Suprapubic skin (tissue), 4 donors: ENCODE data around the gene ITPR2. TPM values are rescaled to one million over a fixed set of nuclear protein-coding genes. Genes with fewer than 3 reads are reported as not detected.
"Not testable (repeated sequence)": the region's sequence is repeated elsewhere in the genome, so short reads cannot be mapped to it uniquely, and the experiment has no call there.

ENCODE experiments used
- DNase-seq, 2 donors: peaks; one replicate each; pipeline ENCODE4 v3.0.0-alpha.2; 2019; ENCODE audit warnings: low spot score in 2 of 2
- H3K27ac ChIP-seq: fragments of 200-600 bp; sonication (generic); one replicate; pipeline ENCODE4 v1.5.1; 2019
- H3K27me3 ChIP-seq: fragments of 200-600 bp; sonication (generic); one replicate; pipeline ENCODE4 v1.5.1; 2019
- H3K36me3 ChIP-seq: fragments of 200-600 bp; sonication (generic); one replicate; pipeline ENCODE4 v1.5.1; 2019
- H3K4me1 ChIP-seq: fragments of 200-600 bp; sonication (generic); one replicate; pipeline ENCODE4 v1.5.1; 2019
- H3K4me3 ChIP-seq: fragments of 200-600 bp; sonication (generic); one replicate; pipeline ENCODE4 v1.5.1; 2019; ENCODE audit warnings: mild to moderate bottlenecking
- H3K9me3 ChIP-seq: fragments of 200-600 bp; sonication (generic); one replicate; pipeline ENCODE4 v1.5.1; 2019
- EP300 ChIP-seq: sonication (generic); formaldehyde crosslinking; IDR thresholded peaks from one replicate; pipeline ENCODE4 v1.6.1; 2017; ENCODE audit warnings: antibody characterized with exemption
- POLR2A ChIP-seq, 2 donors: fragments of 450-650 bp; IDR thresholded peaks; one replicate each; pipeline ENCODE4 v1.6.1; 2017; ENCODE audit warnings: antibody characterized with exemption in 2 of 2, mild to moderate bottlenecking in 2 of 2, moderate library complexity in 2 of 2
- POLR2AphosphoS5 ChIP-seq, 3 donors: sonication (generic); formaldehyde crosslinking; IDR thresholded peaks; one replicate each; pipeline ENCODE4 v1.6.1; 2017; ENCODE audit warnings: antibody characterized with exemption in 3 of 3
- WGBS: methylation state at CpG from one replicate; pipeline ENCODE4 v1.1.5; 2018; 5-methylcytosine and 5-hydroxymethylcytosine counted together
- total RNA-seq, 4 donors: library from RNA; depleted of rRNA; stranded (reverse); fragments of >200 nt; gene quantifications; one replicate each; pipeline ENCODE4 v1.1.0, GENCODE V29; 2016
- TF ChIP-seq, protein P1 (sequence below), 2 donors: fragments of 200-600 bp in 1 of 2; fragments of 450-650 bp in 1 of 2; sonication (generic) in 1 of 2; IDR thresholded peaks; one replicate each; pipeline ENCODE4 v1.5.1; 2016 to 2019; ENCODE audit warnings: antibody characterized with exemption in 2 of 2, mild to moderate bottlenecking in 1 of 2, moderate library complexity in 1 of 2

The ITPR2 gene
- total RNA-seq, 4 donors from 2014 or later, result 59.6 to 159 (median 72.1) TPM

DNA sequence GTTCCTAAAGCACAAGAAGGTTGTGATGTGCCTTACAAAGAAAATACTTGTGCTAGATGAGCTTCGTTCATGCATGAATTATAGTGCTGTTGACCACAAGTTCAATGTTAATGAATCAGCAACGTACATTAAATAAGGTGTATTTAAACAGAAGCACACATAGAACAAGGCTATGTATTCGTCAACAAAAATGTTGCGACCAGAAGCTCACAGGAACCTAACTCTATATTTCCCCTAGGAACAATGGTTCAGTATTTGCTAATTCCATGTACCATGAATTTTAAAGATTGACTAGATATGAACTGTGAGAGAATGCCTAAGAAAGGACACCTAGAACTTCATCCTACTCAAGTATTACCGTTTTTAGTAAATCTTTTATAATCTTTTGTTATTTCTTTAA is 149.6 kb downstream of the ITPR2 start:
- Histone ChIP-seq H3K4me1 (no peaks in the 10 kb centered on the region), H3K36me3 (peaks cover 39% of the 10 kb centered on the region), H3K27ac (no peak overlapping the region), H3K4me3 (no peak overlapping the region), H3K27me3 (no peaks in the 10 kb centered on the region), H3K9me3 (no peaks in the 10 kb centered on the region)
- no peak for DNase-seq
- 92% methylated on average over 5 of the region's 5 CpGs for WGBS
- TF ChIP-seq, protein P1, sequence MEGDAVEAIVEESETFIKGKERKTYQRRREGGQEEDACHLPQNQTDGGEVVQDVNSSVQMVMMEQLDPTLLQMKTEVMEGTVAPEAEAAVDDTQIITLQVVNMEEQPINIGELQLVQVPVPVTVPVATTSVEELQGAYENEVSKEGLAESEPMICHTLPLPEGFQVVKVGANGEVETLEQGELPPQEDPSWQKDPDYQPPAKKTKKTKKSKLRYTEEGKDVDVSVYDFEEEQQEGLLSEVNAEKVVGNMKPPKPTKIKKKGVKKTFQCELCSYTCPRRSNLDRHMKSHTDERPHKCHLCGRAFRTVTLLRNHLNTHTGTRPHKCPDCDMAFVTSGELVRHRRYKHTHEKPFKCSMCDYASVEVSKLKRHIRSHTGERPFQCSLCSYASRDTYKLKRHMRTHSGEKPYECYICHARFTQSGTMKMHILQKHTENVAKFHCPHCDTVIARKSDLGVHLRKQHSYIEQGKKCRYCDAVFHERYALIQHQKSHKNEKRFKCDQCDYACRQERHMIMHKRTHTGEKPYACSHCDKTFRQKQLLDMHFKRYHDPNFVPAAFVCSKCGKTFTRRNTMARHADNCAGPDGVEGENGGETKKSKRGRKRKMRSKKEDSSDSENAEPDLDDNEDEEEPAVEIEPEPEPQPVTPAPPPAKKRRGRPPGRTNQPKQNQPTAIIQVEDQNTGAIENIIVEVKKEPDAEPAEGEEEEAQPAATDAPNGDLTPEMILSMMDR (IDR thresholded peaks at IDR 0.05), result no peak
- no peak for TF ChIP-seq EP300
- TF ChIP-seq POLR2AphosphoS5 (IDR thresholded peaks at IDR 0.05), result no peak
- no peak for TF ChIP-seq POLR2A (IDR thresholded peaks at IDR 0.05)

DNA sequence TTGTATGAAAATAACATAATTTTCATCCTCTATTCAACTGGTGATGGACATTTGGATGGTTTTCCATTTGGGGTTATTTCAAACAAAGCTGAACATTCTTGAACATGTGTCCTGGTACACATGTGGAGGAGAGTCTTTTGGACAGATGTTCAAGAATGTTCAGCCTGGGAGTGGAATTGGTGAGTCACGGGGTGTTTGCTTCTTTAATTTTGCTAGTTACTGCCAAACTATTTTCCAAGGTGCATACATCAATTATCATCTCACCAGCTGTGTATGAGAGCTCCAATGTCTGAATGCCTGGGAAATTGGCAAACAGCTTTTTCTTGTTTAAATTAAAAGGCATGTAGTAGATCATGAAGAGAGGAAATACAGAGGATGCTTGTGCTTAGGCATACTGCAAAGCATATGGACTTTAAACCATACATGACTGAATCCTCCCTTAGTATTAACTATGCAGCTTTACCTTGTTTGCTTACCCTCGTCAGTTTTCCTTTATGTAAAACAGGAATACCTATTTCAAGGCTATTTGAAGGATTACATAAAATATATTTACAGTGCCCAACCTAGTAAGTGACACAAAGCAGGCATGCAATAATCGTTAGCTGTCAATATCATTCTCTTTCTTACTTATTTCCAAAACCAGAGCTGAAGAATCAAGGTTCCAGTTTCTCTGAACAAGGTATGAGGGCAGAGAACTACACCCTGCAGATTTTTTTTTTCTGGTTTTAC is 152.1 kb downstream of the ITPR2 start:
- H3K9me3 ChIP-seq, result no peaks in the 10 kb centered on the region
- peaks cover 37% of the 10 kb centered on the region for H3K36me3 ChIP-seq
- H3K27ac ChIP-seq, result no peak overlapping the region
- WGBS, result 53% methylated on average over 3 of the region's 3 CpGs
- TF ChIP-seq POLR2AphosphoS5 (IDR thresholded peaks at IDR 0.05) (no peak), POLR2A (IDR thresholded peaks at IDR 0.05) (no peak), EP300 (no peak)
- TF ChIP-seq, protein P1 (IDR thresholded peaks at IDR 0.05), result no peak
- H3K27me3 ChIP-seq, result no peaks in the 10 kb centered on the region
- H3K4me1 ChIP-seq, result no peaks in the 10 kb centered on the region
- DNase-seq, result no peak
- H3K4me3 ChIP-seq, result no peak overlapping the region

DNA sequence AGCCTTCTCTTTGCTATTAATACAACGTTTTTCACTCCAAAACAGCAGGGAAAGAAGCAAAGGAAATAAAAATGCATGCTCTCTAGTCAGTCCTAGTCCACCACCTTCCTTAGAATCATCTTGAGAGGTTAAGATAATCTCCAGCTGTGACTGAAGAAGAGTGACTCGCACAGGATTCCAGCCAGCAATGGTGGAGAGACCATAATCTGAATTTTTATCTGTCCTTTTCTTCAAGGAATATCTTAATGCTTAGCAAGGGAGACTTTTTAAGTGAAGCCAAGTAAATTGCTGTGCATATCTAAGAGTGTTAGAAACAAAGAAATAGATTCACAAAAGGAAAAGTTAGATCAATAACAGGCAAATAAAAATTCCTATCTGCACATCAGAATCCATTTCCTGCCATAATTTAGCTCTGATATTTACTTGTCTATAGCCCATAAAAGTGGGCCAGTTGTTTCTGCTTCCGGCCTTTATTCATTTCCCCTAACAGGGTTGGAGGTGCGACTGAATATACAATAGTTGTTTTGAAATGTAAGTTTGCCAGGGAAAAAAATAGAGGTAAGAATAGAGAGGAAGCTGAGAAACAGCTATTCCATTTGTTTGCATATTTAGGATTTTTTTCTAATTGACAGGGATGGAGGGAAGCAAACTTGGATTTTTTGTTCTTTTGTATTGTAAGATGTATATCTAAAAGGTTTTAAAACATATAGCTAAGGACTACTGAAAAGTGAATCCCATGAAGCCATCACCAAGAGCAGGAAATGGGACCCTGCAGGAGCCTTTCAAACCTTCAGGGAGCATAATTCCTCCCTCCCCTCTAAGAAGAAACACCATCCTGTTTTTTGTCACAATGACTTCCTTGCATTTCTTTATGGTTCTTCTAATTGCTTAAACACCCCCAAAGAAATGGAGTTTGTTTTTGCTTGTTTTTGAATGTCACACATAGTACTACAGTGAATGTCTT is 154.0 kb downstream of the ITPR2 start:
- 63% methylated on average over 4 of the region's 4 CpGs for WGBS
- Histone ChIP-seq H3K36me3 (peaks cover 22% of the 10 kb centered on the region), H3K27me3 (no peaks in the 10 kb centered on the region), H3K4me3 (no peak overlapping the region), H3K4me1 (no peaks in the 10 kb centered on the region), H3K9me3 (no peaks in the 10 kb centered on the region), H3K27ac (no peak overlapping the region)
- no peak for TF ChIP-seq POLR2A (IDR thresholded peaks at IDR 0.05)
- TF ChIP-seq, protein P1 (IDR thresholded peaks at IDR 0.05), result no peak
- no peak for TF ChIP-seq POLR2AphosphoS5 (IDR thresholded peaks at IDR 0.05)
- TF ChIP-seq EP300, result no peak
- DNase-seq, result no peak

DNA sequence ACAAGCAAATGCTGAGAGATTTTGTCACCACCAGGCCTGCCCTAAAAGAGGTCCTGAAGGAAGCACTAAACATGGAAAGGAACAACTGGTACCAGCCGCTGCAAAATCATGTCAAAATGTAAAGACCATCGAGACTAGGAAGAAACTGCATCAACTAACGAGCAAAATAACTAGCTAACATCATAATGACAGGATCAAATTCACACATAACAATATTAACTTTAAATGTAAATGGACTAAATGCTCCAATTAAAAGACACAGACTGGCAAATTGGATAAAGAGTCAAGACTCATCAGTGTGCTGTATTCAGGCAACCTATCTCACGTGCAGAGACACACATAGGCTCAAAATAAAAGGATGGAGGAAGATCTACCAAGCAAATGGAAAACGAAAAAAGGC is 161.5 kb downstream of the ITPR2 start:
- H3K27ac ChIP-seq, H3K27me3 ChIP-seq, DNase-seq, H3K9me3 ChIP-seq, H3K4me3 ChIP-seq, H3K36me3 ChIP-seq, H3K4me1 ChIP-seq: not testable (repeated sequence)
- WGBS, result 78% methylated on average over 2 of the region's 5 CpGs

DNA sequence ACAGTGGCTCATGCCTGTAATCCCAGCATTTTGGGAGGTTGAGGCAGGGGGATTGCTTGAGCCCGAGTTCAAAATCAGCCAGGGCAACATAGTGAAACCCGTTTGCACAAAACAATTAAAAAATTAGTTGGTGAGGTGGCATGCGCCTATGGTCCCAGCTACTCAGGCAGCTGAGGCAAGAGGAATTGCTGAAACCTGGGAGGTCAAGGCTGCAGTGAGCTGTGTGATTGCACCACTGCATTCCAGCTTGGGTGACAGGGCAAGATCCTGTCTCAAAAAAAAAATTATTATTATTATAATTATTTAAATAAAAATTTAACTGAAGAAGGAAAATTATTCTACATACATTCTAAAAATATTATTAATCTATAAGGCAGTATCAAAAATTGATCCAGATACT is 164.1 kb downstream of the ITPR2 start:
- Histone ChIP-seq H3K36me3 (peaks cover 11% of the 10 kb centered on the region), H3K9me3 (no peaks in the 10 kb centered on the region), H3K4me1 (no peaks in the 10 kb centered on the region), H3K27ac (no peak overlapping the region), H3K27me3 (no peaks in the 10 kb centered on the region), H3K4me3 (no peak overlapping the region)
- DNase-seq, result no peak
- WGBS, result 76% methylated on average over 3 of the region's 3 CpGs
- TF ChIP-seq POLR2A (IDR thresholded peaks at IDR 0.05) (no peak), POLR2AphosphoS5 (IDR thresholded peaks at IDR 0.05) (no peak), EP300 (no peak)
- TF ChIP-seq, protein P1 (IDR thresholded peaks at IDR 0.05), result no peak
